ENCODE data around the gene RPL15. TPM values are rescaled to one million over a fixed set of nuclear protein-coding genes. Genes with fewer than 3 reads are reported as not detected.

Gene RPL15
- polyA plus RNA-seq, 10 donors: 1,966 to 2,957 (median 2,527) TPM

- no peak for DNase-seq
Observed at GRCh38 chr3:23920151-23920655, 3.3 kb downstream of the RPL15 start.

- DNase-seq: no peak
Observed at GRCh38 chr3:23921052-23921511, 4.2 kb downstream of the RPL15 start.

GRCh38 chr3:23923786-23924185 is 6.9 kb downstream of the RPL15 start:
- DNase-seq: no peak

- DNase-seq: no peak
Observed at GRCh38 chr3:23926246-23926645, 9.3 kb downstream of the RPL15 start.

- DNase-seq: no peak
Observed at GRCh38 chr3:23926736-23927135, 9.8 kb downstream of the RPL15 start.

- DNase-seq: no peak
Observed at GRCh38 chr3:23928524-23928923, 11.6 kb downstream of the RPL15 start.

GRCh38 chr3:23931597-23931996 is 14.7 kb downstream of the RPL15 start:
- DNase-seq: no peak

GRCh38 chr3:23932571-23932970 is 15.6 kb downstream of the RPL15 start:
- no peak for DNase-seq

GRCh38 chr3:23934253-23934652 is 17.3 kb downstream of the RPL15 start:
- DNase-seq: no peak

GRCh38 chr3:23937296-23937695 is 20.4 kb downstream of the RPL15 start:
- no peak for DNase-seq

- DNase-seq: no peak
Observed at GRCh38 chr3:23938688-23939087, 21.8 kb downstream of the RPL15 start.

GRCh38 chr3:23940775-23941174 is 23.8 kb downstream of the RPL15 start:
- DNase-seq: no peak

GRCh38 chr3:23941440-23941839 is 24.5 kb downstream of the RPL15 start:
- DNase-seq: no peak

GRCh38 chr3:23942546-23942945 is 25.6 kb downstream of the RPL15 start:
- no peak for DNase-seq

- peak in 1 of 3 donors; percentile 49 for DNase-seq
Observed at GRCh38 chr3:23944007-23944783, 27.3 kb downstream of the RPL15 start.

- peak; percentile 80 to 93 (median 86) for DNase-seq
Observed at GRCh38 chr3:23944861-23945662, 28.1 kb downstream of the RPL15 start, which contains the start of gene NR1D2. TSS of gene NR1D2 (plus strand) at chr3:23945286. CDS start at chr3:23945579, 293 bp downstream.

- no peak for DNase-seq
Observed at GRCh38 chr3:23945663-23945912, 28.7 kb downstream of the RPL15 start.

- DNase-seq: peak; percentile 97 to 98 (median 97)
Observed at GRCh38 chr3:23945913-23946687, 29.2 kb downstream of the RPL15 start.

- DNase-seq: no peak
Observed at GRCh38 chr3:23948761-23949160, 31.8 kb downstream of the RPL15 start.

GRCh38 chr3:23949784-23950183 is 32.9 kb downstream of the RPL15 start:
- peak in 1 of 3 donors; percentile 32 for DNase-seq

GRCh38 chr3:23950293-23950692 is 33.4 kb downstream of the RPL15 start:
- no peak for DNase-seq

GRCh38 chr3:23952646-23953045 is 35.7 kb downstream of the RPL15 start:
- DNase-seq: no peak

All from muscle of back (tissue), 11 donors.